NB4 (cell line): ENCODE data around the gene LSAMP.

Experiments used
- MYC ChIP-seq: IDR thresholded peaks from 2 replicates; pipeline ENCODE4 v1.6.1; 2011; ENCODE audit warnings: low read depth, low read length
- POLR2A ChIP-seq: IDR thresholded peaks from 2 replicates; pipeline ENCODE4 v1.6.1; 2011; ENCODE audit warnings: mild to moderate bottlenecking; ENCODE audit not compliant: insufficient read length; ENCODE audit errors: extremely low read depth
- TF ChIP-seq, protein P1 (sequence below): IDR thresholded peaks from one replicate; pipeline ENCODE4 v1.5.1; 2012; ENCODE audit warnings: low read depth, low read length
- TF ChIP-seq, protein P2 (sequence below): IDR thresholded peaks from 2 replicates; pipeline ENCODE4 v1.6.1; 2011; ENCODE audit warnings: low read depth, low read length

DNA sequence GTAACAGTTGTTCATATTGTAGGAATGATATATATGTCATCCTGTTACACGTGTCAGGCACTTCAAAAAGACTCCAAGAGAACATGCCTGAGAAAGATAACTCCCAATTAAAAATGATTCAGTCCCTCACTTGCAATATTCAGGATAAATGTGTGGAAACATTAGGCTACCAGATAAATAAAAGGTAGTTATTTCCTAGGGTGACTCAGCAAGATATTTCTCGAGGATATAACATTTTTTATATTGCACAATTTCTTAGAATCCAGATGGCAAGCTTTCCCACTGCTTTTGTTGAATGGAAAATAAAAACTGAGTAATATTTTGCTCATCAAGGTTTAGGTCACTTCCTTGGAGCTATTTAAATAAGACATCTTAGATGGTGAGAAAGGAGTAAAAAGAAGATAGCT, 640.6 kb downstream of the LSAMP start:
- TF ChIP-seq, protein P1, sequence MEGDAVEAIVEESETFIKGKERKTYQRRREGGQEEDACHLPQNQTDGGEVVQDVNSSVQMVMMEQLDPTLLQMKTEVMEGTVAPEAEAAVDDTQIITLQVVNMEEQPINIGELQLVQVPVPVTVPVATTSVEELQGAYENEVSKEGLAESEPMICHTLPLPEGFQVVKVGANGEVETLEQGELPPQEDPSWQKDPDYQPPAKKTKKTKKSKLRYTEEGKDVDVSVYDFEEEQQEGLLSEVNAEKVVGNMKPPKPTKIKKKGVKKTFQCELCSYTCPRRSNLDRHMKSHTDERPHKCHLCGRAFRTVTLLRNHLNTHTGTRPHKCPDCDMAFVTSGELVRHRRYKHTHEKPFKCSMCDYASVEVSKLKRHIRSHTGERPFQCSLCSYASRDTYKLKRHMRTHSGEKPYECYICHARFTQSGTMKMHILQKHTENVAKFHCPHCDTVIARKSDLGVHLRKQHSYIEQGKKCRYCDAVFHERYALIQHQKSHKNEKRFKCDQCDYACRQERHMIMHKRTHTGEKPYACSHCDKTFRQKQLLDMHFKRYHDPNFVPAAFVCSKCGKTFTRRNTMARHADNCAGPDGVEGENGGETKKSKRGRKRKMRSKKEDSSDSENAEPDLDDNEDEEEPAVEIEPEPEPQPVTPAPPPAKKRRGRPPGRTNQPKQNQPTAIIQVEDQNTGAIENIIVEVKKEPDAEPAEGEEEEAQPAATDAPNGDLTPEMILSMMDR, result no peak
- TF ChIP-seq POLR2A, result no peak
- TF ChIP-seq, protein P2, sequence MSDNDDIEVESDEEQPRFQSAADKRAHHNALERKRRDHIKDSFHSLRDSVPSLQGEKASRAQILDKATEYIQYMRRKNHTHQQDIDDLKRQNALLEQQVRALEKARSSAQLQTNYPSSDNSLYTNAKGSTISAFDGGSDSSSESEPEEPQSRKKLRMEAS, result no peak
- no peak for TF ChIP-seq MYC
